ENCODE measurements around the gene KIRREL3. TPM values are rescaled to one million over a fixed set of nuclear protein-coding genes. Genes with fewer than 3 reads are reported as not detected.

The KIRREL3 gene
- total RNA-seq, 1 donor from 2014 or later: not detected

Small RNA genes lying within 50 kb of the gene (microRNA-seq; reads per million reads assigned to microRNA genes)
- not detected for gene MIR3167 (ENCODE audit: borderline microRNAs expressed)
